K562 (cell line): Measurements from ENCODE around the gene SKIDA1. TPM values are rescaled to one million over a fixed set of nuclear protein-coding genes. Genes with fewer than 3 reads are reported as not detected.

ENCODE experiments used
- BMI1 ChIP-seq: fragments of 150-350 bp; IDR thresholded peaks from 2 replicates; pipeline ENCODE4 v1.6.1; 2014; ENCODE audit warnings: low read length
- HDAC1 ChIP-seq, 2 experiments: fragments of 450-650 bp; IDR thresholded peaks; 2 replicates each; pipeline ENCODE4 v1.6.1; 2016 to 2017; ENCODE audit warnings: inconsistent platforms in 1 of 2, mild to moderate bottlenecking in 1 of 2, moderate library complexity in 1 of 2
- JUND ChIP-seq, 2 experiments: IDR thresholded peaks; 2 replicates in 1 of 2; 3 replicates in 1 of 2; pipeline ENCODE4 v1.6.1; 2011; ENCODE audit warnings: borderline replicate concordance in 2 of 2, low read depth in 2 of 2, low read length in 2 of 2, improper control_type of control experiment in 1 of 2, missing biosample characterization in 1 of 2, missing genetic modification characterization in 1 of 2, missing genetic modification reagents in 1 of 2
- SIN3A ChIP-seq, 2 experiments: fragments of 150-350 bp in 1 of 2; IDR thresholded peaks; 2 replicates each; pipeline ENCODE4 v1.6.1; 2011 to 2016; ENCODE audit warnings: borderline replicate concordance in 2 of 2, low read depth in 2 of 2, low read length in 2 of 2, mild to moderate bottlenecking in 2 of 2, moderate library complexity in 2 of 2; ENCODE audit not compliant: control insufficient read depth in 1 of 2
- SP1 ChIP-seq: sonication (generic); formaldehyde crosslinking; IDR thresholded peaks from 2 replicates; pipeline ENCODE4 v1.8.1; 2022; ENCODE audit warnings: mild to moderate bottlenecking, missing genetic modification reagents
- SPI1 ChIP-seq: IDR thresholded peaks from 2 replicates; pipeline ENCODE4 v1.6.1; 2011; ENCODE audit warnings: low read depth, low read length, control low read depth, borderline replicate concordance
- polyA plus RNA-seq, 8 experiments: library from polyadenylated mRNA; depleted of rRNA in 4 of 8; stranded (reverse) in 5 of 8; unstranded in 3 of 8; fragments of >200 nt; fragmentation: Nextera tagmentation in 2 of 8; fragmentation: Illumina TruSeq in 1 of 8; extraction: Ambion mirVana in 2 of 8; extraction: Trizol in 1 of 8; gene quantifications; 2 replicates each; pipeline versions ENCODE4 v1.2.1 to v1.2.3, GENCODE V29; 2011 to 2014; ENCODE audit warnings: inconsistent platforms in 1 of 8, missing spikeins in 1 of 8
- total RNA-seq, 7 experiments: library from RNA; depleted of rRNA in 6 of 7; stranded (reverse); fragments of >200 nt in 6 of 7; fragmentation: Illumina TruSeq in 2 of 7; extraction: Trizol in 2 of 7; gene quantifications; 2 replicates each; pipeline versions ENCODE4 v1.2.1 to v1.2.3, GENCODE V29; 2011 to 2021; ENCODE audit warnings: low replicate concordance in 1 of 7
- TF ChIP-seq, protein P1 (sequence below): fragments of 200-600 bp; sonication (generic); IDR thresholded peaks from one replicate; pipeline ENCODE4 v1.6.1; 2012; ENCODE audit warnings: mild to moderate bottlenecking, low read depth, low read length, inconsistent platforms
- TF ChIP-seq, protein P2 (sequence below), 2 experiments: IDR thresholded peaks; 2 replicates each; pipeline ENCODE4 v1.6.1; 2012; ENCODE audit warnings: improper control_type of control experiment in 2 of 2, low read depth in 2 of 2, low read length in 2 of 2, borderline replicate concordance in 1 of 2
- TF ChIP-seq, protein P3 (sequence below): sonication (generic); formaldehyde crosslinking; IDR thresholded peaks from 2 replicates; pipeline ENCODE4 v1.8.1; 2023; ENCODE audit warnings: mild to moderate bottlenecking, missing genetic modification reagents

Gene SKIDA1
- total and polyA plus RNA-seq, 9 of the 15 experiments (the other 6 are each of a cell fraction or from before 2014, with no cell fraction given): 0.05 to 1.1 (median 0.42) TPM

DNA sequence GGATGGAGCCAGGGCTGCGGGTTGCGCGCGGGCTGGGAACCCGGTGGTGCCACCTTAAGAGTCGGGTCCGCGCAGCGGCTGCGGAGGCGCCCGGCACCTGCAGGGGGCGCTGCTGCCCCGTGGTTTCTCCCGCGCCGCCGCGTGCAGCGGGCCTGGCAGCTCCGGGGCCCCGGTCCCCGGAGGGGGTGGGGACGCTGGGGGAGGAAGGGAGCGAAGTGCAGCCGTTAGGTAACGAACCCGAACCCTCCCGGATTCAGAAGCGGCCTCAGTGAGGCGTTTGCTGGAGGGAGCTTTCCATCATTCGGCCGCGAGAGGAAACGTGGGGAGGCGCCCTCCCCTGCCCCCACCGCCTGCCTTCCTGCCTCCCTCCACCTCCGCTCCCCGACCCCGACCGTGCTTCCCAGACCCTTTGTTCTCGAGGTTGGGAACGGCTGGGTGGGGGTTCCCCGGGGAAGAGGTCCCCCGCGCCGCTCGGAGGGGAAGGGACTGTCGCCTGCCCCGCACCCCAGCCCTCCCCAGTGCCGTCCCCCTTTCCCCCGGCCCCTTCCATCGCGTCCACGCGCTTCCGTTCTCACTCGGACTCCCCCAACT, 29.6 kb downstream of the SKIDA1 start (continued):
- TF ChIP-seq, protein P1, sequence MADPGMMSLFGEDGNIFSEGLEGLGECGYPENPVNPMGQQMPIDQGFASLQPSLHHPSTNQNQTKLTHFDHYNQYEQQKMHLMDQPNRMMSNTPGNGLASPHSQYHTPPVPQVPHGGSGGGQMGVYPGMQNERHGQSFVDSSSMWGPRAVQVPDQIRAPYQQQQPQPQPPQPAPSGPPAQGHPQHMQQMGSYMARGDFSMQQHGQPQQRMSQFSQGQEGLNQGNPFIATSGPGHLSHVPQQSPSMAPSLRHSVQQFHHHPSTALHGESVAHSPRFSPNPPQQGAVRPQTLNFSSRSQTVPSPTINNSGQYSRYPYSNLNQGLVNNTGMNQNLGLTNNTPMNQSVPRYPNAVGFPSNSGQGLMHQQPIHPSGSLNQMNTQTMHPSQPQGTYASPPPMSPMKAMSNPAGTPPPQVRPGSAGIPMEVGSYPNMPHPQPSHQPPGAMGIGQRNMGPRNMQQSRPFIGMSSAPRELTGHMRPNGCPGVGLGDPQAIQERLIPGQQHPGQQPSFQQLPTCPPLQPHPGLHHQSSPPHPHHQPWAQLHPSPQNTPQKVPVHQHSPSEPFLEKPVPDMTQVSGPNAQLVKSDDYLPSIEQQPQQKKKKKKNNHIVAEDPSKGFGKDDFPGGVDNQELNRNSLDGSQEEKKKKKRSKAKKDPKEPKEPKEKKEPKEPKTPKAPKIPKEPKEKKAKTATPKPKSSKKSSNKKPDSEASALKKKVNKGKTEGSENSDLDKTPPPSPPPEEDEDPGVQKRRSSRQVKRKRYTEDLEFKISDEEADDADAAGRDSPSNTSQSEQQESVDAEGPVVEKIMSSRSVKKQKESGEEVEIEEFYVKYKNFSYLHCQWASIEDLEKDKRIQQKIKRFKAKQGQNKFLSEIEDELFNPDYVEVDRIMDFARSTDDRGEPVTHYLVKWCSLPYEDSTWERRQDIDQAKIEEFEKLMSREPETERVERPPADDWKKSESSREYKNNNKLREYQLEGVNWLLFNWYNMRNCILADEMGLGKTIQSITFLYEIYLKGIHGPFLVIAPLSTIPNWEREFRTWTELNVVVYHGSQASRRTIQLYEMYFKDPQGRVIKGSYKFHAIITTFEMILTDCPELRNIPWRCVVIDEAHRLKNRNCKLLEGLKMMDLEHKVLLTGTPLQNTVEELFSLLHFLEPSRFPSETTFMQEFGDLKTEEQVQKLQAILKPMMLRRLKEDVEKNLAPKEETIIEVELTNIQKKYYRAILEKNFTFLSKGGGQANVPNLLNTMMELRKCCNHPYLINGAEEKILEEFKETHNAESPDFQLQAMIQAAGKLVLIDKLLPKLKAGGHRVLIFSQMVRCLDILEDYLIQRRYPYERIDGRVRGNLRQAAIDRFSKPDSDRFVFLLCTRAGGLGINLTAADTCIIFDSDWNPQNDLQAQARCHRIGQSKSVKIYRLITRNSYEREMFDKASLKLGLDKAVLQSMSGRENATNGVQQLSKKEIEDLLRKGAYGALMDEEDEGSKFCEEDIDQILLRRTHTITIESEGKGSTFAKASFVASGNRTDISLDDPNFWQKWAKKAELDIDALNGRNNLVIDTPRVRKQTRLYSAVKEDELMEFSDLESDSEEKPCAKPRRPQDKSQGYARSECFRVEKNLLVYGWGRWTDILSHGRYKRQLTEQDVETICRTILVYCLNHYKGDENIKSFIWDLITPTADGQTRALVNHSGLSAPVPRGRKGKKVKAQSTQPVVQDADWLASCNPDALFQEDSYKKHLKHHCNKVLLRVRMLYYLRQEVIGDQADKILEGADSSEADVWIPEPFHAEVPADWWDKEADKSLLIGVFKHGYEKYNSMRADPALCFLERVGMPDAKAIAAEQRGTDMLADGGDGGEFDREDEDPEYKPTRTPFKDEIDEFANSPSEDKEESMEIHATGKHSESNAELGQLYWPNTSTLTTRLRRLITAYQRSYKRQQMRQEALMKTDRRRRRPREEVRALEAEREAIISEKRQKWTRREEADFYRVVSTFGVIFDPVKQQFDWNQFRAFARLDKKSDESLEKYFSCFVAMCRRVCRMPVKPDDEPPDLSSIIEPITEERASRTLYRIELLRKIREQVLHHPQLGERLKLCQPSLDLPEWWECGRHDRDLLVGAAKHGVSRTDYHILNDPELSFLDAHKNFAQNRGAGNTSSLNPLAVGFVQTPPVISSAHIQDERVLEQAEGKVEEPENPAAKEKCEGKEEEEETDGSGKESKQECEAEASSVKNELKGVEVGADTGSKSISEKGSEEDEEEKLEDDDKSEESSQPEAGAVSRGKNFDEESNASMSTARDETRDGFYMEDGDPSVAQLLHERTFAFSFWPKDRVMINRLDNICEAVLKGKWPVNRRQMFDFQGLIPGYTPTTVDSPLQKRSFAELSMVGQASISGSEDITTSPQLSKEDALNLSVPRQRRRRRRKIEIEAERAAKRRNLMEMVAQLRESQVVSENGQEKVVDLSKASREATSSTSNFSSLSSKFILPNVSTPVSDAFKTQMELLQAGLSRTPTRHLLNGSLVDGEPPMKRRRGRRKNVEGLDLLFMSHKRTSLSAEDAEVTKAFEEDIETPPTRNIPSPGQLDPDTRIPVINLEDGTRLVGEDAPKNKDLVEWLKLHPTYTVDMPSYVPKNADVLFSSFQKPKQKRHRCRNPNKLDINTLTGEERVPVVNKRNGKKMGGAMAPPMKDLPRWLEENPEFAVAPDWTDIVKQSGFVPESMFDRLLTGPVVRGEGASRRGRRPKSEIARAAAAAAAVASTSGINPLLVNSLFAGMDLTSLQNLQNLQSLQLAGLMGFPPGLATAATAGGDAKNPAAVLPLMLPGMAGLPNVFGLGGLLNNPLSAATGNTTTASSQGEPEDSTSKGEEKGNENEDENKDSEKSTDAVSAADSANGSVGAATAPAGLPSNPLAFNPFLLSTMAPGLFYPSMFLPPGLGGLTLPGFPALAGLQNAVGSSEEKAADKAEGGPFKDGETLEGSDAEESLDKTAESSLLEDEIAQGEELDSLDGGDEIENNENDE: no peak
- TF ChIP-seq, protein P2, sequence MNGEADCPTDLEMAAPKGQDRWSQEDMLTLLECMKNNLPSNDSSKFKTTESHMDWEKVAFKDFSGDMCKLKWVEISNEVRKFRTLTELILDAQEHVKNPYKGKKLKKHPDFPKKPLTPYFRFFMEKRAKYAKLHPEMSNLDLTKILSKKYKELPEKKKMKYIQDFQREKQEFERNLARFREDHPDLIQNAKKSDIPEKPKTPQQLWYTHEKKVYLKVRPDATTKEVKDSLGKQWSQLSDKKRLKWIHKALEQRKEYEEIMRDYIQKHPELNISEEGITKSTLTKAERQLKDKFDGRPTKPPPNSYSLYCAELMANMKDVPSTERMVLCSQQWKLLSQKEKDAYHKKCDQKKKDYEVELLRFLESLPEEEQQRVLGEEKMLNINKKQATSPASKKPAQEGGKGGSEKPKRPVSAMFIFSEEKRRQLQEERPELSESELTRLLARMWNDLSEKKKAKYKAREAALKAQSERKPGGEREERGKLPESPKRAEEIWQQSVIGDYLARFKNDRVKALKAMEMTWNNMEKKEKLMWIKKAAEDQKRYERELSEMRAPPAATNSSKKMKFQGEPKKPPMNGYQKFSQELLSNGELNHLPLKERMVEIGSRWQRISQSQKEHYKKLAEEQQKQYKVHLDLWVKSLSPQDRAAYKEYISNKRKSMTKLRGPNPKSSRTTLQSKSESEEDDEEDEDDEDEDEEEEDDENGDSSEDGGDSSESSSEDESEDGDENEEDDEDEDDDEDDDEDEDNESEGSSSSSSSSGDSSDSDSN (IDR thresholded peaks at IDR 0.05; ENCODE audit: borderline replicate concordance in 1 of 2, low read depth in 2 of 2, low read length in 2 of 2): peak in 1 of 2 experiments; percentile 71; a peak in 1 of 4 replicates
- TF ChIP-seq SIN3A (IDR thresholded peaks at IDR 0.05; ENCODE audit: borderline replicate concordance in 2 of 2, control insufficient read depth in 1 of 2, low read depth in 2 of 2, low read length in 2 of 2) (peak in 1 of 2 experiments; percentile 67; a peak in 2 of 4 replicates), SP1 (CRISPR knock-in tag) (no peak), HDAC1 (IDR thresholded peaks at IDR 0.05) (no peak; a peak in 1 of 4 replicates), SPI1 (no peak), JUND (IDR thresholded peaks at IDR 0.05; ENCODE audit: borderline replicate concordance, low read depth, low read length) (peak; percentile 26; the same call in 1 of the 2 replicates), JUND (tag; IDR thresholded peaks at IDR 0.05; ENCODE audit: borderline replicate concordance, low read depth, low read length) (no peak), BMI1 (no peak)
- TF ChIP-seq, protein P3, sequence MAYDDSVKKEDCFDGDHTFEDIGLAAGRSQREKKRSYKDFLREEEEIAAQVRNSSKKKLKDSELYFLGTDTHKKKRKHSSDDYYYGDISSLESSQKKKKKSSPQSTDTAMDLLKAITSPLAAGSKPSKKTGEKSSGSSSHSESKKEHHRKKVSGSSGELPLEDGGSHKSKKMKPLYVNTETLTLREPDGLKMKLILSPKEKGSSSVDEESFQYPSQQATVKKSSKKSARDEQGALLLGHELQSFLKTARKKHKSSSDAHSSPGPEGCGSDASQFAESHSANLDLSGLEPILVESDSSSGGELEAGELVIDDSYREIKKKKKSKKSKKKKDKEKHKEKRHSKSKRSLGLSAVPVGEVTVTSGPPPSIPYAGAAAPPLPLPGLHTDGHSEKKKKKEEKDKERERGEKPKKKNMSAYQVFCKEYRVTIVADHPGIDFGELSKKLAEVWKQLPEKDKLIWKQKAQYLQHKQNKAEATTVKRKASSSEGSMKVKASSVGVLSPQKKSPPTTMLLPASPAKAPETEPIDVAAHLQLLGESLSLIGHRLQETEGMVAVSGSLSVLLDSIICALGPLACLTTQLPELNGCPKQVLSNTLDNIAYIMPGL (CRISPR knock-in tag): 0 out of 2 replicates have a peak, but pooled peaks have one; percentile 69
